Measurements from ENCODE around the gene CTSD. TPM values are rescaled to one million over a fixed set of nuclear protein-coding genes. Genes with fewer than 3 reads are reported as not detected.

Gene CTSD
- total and polyA plus RNA-seq, 2 experiments from 2014 or later = 67.1 to 251 TPM

DNA sequence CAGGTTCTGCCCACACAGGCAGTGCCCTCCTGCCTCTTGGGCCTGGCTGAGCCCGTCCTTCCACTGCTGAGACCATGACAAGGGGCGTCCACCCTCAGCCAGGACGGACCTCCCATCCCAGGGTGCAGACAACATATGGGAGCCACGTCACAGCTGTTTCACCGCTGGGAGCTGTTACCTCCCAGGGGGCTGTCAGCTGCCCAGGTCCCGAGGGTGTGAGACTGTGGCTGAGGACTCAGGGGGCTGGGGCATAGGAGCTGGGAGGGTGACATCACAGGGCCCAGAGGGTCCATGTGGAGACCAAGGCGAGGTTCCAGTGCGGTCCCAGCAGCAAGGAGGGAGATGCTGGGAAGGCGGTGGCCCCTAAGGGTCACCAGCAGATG is 17.9 kb upstream of the CTSD start:
- no peaks in the 10 kb centered on the region for H3K79me2 ChIP-seq (replicated peaks; ENCODE audit: insufficient read depth)
- no peaks in the 10 kb centered on the region for H3K4me1 ChIP-seq (ENCODE audit: insufficient read depth)
- H3K36me3 Mint-ChIP-seq (ENCODE audit: low read depth) = peaks cover 2% of the 10 kb centered on the region; the same call in 1 of the 3 replicates
- H3K36me3 ChIP-seq (ENCODE audit: insufficient read depth) = no peaks in the 10 kb centered on the region
- H3K27ac Mint-ChIP-seq = no peak overlapping the region
- no peak overlapping the region for H2AFZ ChIP-seq
- H3K4me3 ChIP-seq = no peak overlapping the region
- no peaks in the 10 kb centered on the region for H3F3A ChIP-seq (replicated peaks; ENCODE audit: low read depth)
- H3K4me2 ChIP-seq = no peak overlapping the region
- DNase-seq (ENCODE audit: low spot score) = no peak
- no peak for ATAC-seq
- no peak for TF ChIP-seq EZH2 (IDR thresholded peaks at IDR 0.05; ENCODE audit: low read depth, unreplicated experiment)
- TF ChIP-seq, protein P1, sequence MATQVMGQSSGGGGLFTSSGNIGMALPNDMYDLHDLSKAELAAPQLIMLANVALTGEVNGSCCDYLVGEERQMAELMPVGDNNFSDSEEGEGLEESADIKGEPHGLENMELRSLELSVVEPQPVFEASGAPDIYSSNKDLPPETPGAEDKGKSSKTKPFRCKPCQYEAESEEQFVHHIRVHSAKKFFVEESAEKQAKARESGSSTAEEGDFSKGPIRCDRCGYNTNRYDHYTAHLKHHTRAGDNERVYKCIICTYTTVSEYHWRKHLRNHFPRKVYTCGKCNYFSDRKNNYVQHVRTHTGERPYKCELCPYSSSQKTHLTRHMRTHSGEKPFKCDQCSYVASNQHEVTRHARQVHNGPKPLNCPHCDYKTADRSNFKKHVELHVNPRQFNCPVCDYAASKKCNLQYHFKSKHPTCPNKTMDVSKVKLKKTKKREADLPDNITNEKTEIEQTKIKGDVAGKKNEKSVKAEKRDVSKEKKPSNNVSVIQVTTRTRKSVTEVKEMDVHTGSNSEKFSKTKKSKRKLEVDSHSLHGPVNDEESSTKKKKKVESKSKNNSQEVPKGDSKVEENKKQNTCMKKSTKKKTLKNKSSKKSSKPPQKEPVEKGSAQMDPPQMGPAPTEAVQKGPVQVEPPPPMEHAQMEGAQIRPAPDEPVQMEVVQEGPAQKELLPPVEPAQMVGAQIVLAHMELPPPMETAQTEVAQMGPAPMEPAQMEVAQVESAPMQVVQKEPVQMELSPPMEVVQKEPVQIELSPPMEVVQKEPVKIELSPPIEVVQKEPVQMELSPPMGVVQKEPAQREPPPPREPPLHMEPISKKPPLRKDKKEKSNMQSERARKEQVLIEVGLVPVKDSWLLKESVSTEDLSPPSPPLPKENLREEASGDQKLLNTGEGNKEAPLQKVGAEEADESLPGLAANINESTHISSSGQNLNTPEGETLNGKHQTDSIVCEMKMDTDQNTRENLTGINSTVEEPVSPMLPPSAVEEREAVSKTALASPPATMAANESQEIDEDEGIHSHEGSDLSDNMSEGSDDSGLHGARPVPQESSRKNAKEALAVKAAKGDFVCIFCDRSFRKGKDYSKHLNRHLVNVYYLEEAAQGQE (IDR thresholded peaks at IDR 0.05; ENCODE audit: unreplicated experiment) = no peak
- TF ChIP-seq ETS1 (IDR thresholded peaks at IDR 0.05) = no peak
- no peak for TF ChIP-seq NANOG (IDR thresholded peaks at IDR 0.05; ENCODE audit: borderline replicate concordance)
- TF ChIP-seq ZNF331 (CRISPR knock-in tag; IDR thresholded peaks at IDR 0.05; ENCODE audit: low read depth) = no peak
- no peak for TF ChIP-seq JUNB (IDR thresholded peaks at IDR 0.05; ENCODE audit: unreplicated experiment)
- no peak for TF ChIP-seq ZNF114 (CRISPR knock-in tag; IDR thresholded peaks at IDR 0.05)
- no peak for TF ChIP-seq EZH2phosphoT487 (IDR thresholded peaks at IDR 0.05; ENCODE audit: unreplicated experiment)
- TF ChIP-seq STAT1 (IDR thresholded peaks at IDR 0.05; ENCODE audit: unreplicated experiment) = no peak
- TF ChIP-seq, protein P2, sequence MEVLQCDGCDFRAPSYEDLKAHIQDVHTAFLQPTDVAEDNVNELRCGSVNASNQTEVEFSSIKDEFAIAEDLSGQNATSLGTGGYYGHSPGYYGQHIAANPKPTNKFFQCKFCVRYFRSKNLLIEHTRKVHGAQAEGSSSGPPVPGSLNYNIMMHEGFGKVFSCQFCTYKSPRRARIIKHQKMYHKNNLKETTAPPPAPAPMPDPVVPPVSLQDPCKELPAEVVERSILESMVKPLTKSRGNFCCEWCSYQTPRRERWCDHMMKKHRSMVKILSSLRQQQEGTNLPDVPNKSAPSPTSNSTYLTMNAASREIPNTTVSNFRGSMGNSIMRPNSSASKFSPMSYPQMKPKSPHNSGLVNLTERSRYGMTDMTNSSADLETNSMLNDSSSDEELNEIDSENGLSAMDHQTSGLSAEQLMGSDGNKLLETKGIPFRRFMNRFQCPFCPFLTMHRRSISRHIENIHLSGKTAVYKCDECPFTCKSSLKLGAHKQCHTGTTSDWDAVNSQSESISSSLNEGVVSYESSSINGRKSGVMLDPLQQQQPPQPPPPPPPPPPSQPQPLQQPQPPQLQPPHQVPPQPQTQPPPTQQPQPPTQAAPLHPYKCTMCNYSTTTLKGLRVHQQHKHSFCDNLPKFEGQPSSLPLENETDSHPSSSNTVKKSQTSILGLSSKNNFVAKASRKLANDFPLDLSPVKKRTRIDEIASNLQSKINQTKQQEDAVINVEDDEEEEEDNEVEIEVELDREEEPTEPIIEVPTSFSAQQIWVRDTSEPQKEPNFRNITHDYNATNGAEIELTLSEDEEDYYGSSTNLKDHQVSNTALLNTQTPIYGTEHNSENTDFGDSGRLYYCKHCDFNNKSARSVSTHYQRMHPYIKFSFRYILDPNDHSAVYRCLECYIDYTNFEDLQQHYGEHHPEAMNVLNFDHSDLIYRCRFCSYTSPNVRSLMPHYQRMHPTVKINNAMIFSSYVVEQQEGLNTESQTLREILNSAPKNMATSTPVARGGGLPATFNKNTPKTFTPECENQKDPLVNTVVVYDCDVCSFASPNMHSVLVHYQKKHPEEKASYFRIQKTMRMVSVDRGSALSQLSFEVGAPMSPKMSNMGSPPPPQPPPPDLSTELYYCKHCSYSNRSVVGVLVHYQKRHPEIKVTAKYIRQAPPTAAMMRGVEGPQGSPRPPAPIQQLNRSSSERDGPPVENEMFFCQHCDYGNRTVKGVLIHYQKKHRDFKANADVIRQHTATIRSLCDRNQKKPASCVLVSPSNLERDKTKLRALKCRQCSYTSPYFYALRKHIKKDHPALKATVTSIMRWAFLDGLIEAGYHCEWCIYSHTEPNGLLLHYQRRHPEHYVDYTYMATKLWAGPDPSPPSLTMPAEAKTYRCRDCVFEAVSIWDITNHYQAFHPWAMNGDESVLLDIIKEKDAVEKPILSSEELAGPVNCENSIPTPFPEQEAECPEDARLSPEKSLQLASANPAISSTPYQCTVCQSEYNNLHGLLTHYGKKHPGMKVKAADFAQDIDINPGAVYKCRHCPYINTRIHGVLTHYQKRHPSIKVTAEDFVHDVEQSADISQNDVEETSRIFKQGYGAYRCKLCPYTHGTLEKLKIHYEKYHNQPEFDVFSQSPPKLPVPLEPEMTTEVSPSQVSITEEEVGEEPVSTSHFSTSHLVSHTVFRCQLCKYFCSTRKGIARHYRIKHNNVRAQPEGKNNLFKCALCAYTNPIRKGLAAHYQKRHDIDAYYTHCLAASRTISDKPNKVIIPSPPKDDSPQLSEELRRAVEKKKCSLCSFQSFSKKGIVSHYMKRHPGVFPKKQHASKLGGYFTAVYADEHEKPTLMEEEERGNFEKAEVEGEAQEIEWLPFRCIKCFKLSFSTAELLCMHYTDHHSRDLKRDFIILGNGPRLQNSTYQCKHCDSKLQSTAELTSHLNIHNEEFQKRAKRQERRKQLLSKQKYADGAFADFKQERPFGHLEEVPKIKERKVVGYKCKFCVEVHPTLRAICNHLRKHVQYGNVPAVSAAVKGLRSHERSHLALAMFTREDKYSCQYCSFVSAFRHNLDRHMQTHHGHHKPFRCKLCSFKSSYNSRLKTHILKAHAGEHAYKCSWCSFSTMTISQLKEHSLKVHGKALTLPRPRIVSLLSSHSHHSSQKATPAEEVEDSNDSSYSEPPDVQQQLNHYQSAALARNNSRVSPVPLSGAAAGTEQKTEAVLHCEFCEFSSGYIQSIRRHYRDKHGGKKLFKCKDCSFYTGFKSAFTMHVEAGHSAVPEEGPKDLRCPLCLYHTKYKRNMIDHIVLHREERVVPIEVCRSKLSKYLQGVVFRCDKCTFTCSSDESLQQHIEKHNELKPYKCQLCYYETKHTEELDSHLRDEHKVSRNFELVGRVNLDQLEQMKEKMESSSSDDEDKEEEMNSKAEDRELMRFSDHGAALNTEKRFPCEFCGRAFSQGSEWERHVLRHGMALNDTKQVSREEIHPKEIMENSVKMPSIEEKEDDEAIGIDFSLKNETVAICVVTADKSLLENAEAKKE (CRISPR knock-in tag; IDR thresholded peaks at IDR 0.05) = no peak
- no peak for TF ChIP-seq CREB1 (CRISPR knock-in tag; IDR thresholded peaks at IDR 0.05; ENCODE audit: low read depth)
- no peaks in the 10 kb centered on the region for H4K20me1 ChIP-seq (replicated peaks; ENCODE audit: insufficient read depth)
- peaks cover 3% of the 10 kb centered on the region; the same call in 2 of the 3 replicates for H3K9me3 Mint-ChIP-seq
- no peak overlapping the region for H3K4me3 Mint-ChIP-seq
- no peak overlapping the region for H3K27ac ChIP-seq (ENCODE audit: low read depth)
- peaks cover 2% of the 10 kb centered on the region; the same call in 2 of the 3 replicates for H3K4me1 Mint-ChIP-seq
- H3K27me3 Mint-ChIP-seq (ENCODE audit: insufficient read depth, low read depth, poor library complexity) = peaks cover 18% of the 10 kb centered on the region
- H3K27me3 ChIP-seq (ENCODE audit: insufficient read depth) = no peaks in the 10 kb centered on the region
- H3K9me2 ChIP-seq (ENCODE audit: insufficient read depth) = peaks cover 4% of the 10 kb centered on the region; the same call in 1 of the 2 replicates

All from GM23338 (cell line).